K562 (cell line): Measurements from ENCODE around the gene ATG13. TPM values are rescaled to one million over a fixed set of nuclear protein-coding genes. Genes with fewer than 3 reads are reported as not detected.

Experiments
- ATAC-seq: fragments of 200-7000 bp; cut with Tn5 transposase; 3 replicates; pipeline ENCODE4 v1.9.1; 2020; ENCODE audit warnings: moderate library complexity
- BruUV-seq: library from RNA; stranded (reverse); fragments of 400-500 nt; replicated peaks from 2 replicates; lab custom pipeline; 2021; lab: Mats Ljungman, UMichigan
- CTCF ChIA-PET: fragments of 300-600 bp; formaldehyde crosslinking; extraction: SDS; loops from one replicate; lab custom pipeline; 2021; ENCODE audit warnings: low intra/inter-chr PET ratio; lab: Yijun Ruan, JAX
- POLR2A ChIA-PET: fragments of 300-600, 350-650 bp; sonication (Branson Sonifier 250); formaldehyde crosslinking; extraction: SDS; loops from one replicate; lab custom pipeline; 2021; ENCODE audit warnings: antibody characterized with exemption, inconsistent platforms; lab: Yijun Ruan, JAX
- DNase-seq, 4 experiments: peaks; one replicate each; pipeline versions ENCODE4 v3.0.0 to v3.0.0-alpha.2; 2011 to 2018; ENCODE audit warnings: low spot score in 3 of 4, mixed read lengths in 3 of 4; ENCODE audit errors: extremely low read depth in 1 of 4
- FAIRE-seq: peaks from 2 replicates; lab custom pipeline; 2011; peaks lifted over from hg19 to GRCh38; lab: Jason Lieb, UNC
- H2AFZ ChIP-seq: 2 replicates; pipeline ENCODE4 v1.6.0; 2011; ENCODE audit warnings: low read depth, low read length, control low read depth, inconsistent platforms
- H3K27ac ChIP-seq: fragments of 200-600 bp; 3 replicates; pipeline ENCODE4 v1.8.0; 2011; ENCODE audit warnings: low read depth, mild to moderate bottlenecking, control low read depth, inconsistent platforms, low read length, moderate library complexity, mixed read lengths; ENCODE audit errors: extremely low read depth
- H3K27me3 ChIP-seq, 2 experiments: fragments of 300-600 bp in 1 of 2; 2 replicates in 1 of 2; 3 replicates in 1 of 2; pipeline versions ENCODE4 v1.6.0 to v1.8.0; 2011; ENCODE audit warnings: inconsistent platforms in 2 of 2, low read length in 2 of 2, mild to moderate bottlenecking in 1 of 2, mixed read lengths in 1 of 2, moderate library complexity in 1 of 2; ENCODE audit not compliant: control insufficient read depth in 2 of 2, insufficient read depth in 2 of 2
- H3K36me3 ChIP-seq: fragments of 300-600 bp; 3 replicates; pipeline ENCODE4 v1.8.0; 2011; ENCODE audit warnings: mild to moderate bottlenecking, low read length, inconsistent platforms; ENCODE audit not compliant: control insufficient read depth, insufficient read depth
- H3K4me1 ChIP-seq, 2 experiments: fragments of 200-600 bp in 1 of 2; replicated peaks in 1 of 2; 2 replicates in 1 of 2; 3 replicates in 1 of 2; pipeline versions ENCODE4 v1.5.1 to v1.8.0; 2011; ENCODE audit warnings: inconsistent platforms in 2 of 2, low read length in 2 of 2, mild to moderate bottlenecking in 1 of 2, mixed read lengths in 1 of 2, moderate library complexity in 1 of 2; ENCODE audit not compliant: control insufficient read depth in 2 of 2, insufficient read depth in 2 of 2
- H3K4me2 ChIP-seq: 2 replicates; pipeline ENCODE4 v1.6.1; 2011; ENCODE audit warnings: low read length, control low read depth, inconsistent platforms, mixed read lengths; ENCODE audit not compliant: insufficient read depth
- H3K4me3 ChIP-seq: fragments of 200-600 bp; sonication (generic), shearing (Covaris generic); 2 replicates; pipeline ENCODE4 v1.5.1; 2016; ENCODE audit warnings: control low read depth, inconsistent platforms
- H3K79me2 ChIP-seq: fragments of 200-600 bp; 3 replicates; pipeline ENCODE4 v1.8.0; 2011; ENCODE audit warnings: low read length, inconsistent platforms; ENCODE audit not compliant: control insufficient read depth, insufficient read depth
- H3K9ac ChIP-seq, 2 experiments: 2 replicates each; pipeline versions ENCODE4 v1.6.0 to v1.6.1; 2011; ENCODE audit warnings: low read depth in 2 of 2, low read length in 2 of 2, control low read depth in 1 of 2, inconsistent platforms in 1 of 2, mild to moderate bottlenecking in 1 of 2, mixed read lengths in 1 of 2; ENCODE audit not compliant: insufficient read depth in 1 of 2
- H3K9me1 ChIP-seq: one replicate; pipeline ENCODE4 v1.6.0; 2011; ENCODE audit warnings: inconsistent platforms, mild to moderate bottlenecking, low read length, moderate library complexity; ENCODE audit not compliant: control insufficient read depth, insufficient read depth
- H3K9me3 ChIP-seq: replicated peaks from 2 replicates; pipeline ENCODE4 v1.5.1; 2011; ENCODE audit warnings: low read depth, low read length, inconsistent platforms; ENCODE audit not compliant: control insufficient read depth, insufficient read depth
- H4K20me1 ChIP-seq: replicated peaks from 2 replicates; pipeline ENCODE4 v1.6.1; 2011; ENCODE audit warnings: low read length, inconsistent platforms, mixed read lengths; ENCODE audit not compliant: control insufficient read depth, insufficient read depth
- ARNT ChIP-seq, 2 experiments: fragments of 450-650 bp; IDR thresholded peaks; 2 replicates each; pipeline ENCODE4 v1.6.1; 2016; ENCODE audit warnings: mild to moderate bottlenecking in 1 of 2
- E2F4 ChIP-seq: sonication (generic); formaldehyde crosslinking; IDR thresholded peaks from 2 replicates; pipeline ENCODE4 v1.8.0; 2022; ENCODE audit warnings: mild to moderate bottlenecking, low read depth, missing genetic modification reagents
- EGR1 ChIP-seq: fragments of 450-650 bp; conservative IDR thresholded peaks from 2 replicates; pipeline ENCODE4 v1.6.1; 2017; ENCODE audit warnings: mild to moderate bottlenecking
- ERF ChIP-seq: fragments of 450-650 bp; formaldehyde crosslinking; IDR thresholded peaks from 2 replicates; pipeline ENCODE4 v1.4.0; 2020; ENCODE audit warnings: mild to moderate bottlenecking, mixed read lengths
- NCOA6 ChIP-seq: fragments of 450-650 bp; IDR thresholded peaks from 2 replicates; pipeline ENCODE4 v1.6.1; 2017; ENCODE audit warnings: mild to moderate bottlenecking
- PHF8 ChIP-seq: fragments of 200-600 bp; sonication (generic); IDR thresholded peaks from 2 replicates; pipeline ENCODE4 v1.6.1; 2012; ENCODE audit warnings: mixed run types, mild to moderate bottlenecking, inconsistent platforms, low read length, moderate library complexity, borderline replicate concordance
- PML ChIP-seq: IDR thresholded peaks from 2 replicates; pipeline ENCODE4 v1.6.1; 2012; ENCODE audit warnings: low read length, inconsistent platforms
- PTRF ChIP-seq: fragments of 450-650 bp; IDR thresholded peaks from 2 replicates; pipeline ENCODE4 v1.6.1; 2016; ENCODE audit warnings: mild to moderate bottlenecking, missing genetic modification characterization, missing compliant biosample characterization
- PTTG1 ChIP-seq: fragments of 450-650 bp; IDR thresholded peaks from 2 replicates; pipeline ENCODE4 v1.6.1; 2016; ENCODE audit warnings: low read depth, mild to moderate bottlenecking, missing genetic modification characterization, missing compliant biosample characterization
- THAP12 ChIP-seq: fragments of 250-450 bp; sonication (Bioruptor Pico); IDR thresholded peaks from 2 replicates; pipeline ENCODE4 v1.9.0; 2021; ENCODE audit warnings: mild to moderate bottlenecking, inconsistent platforms
- ZBTB43 ChIP-seq: sonication (generic); formaldehyde crosslinking; IDR thresholded peaks from 2 replicates; pipeline ENCODE4 v1.8.0; 2023; ENCODE audit warnings: mild to moderate bottlenecking, missing genetic modification reagents
- ZKSCAN3 ChIP-seq: fragments of 250-450 bp; sonication (Bioruptor Pico); IDR thresholded peaks from 2 replicates; pipeline ENCODE4 v1.4.0; 2020
- ZNF184 ChIP-seq: sonication (generic); formaldehyde crosslinking; IDR thresholded peaks from 2 replicates; pipeline ENCODE4 v1.5.0; 2020; ENCODE audit warnings: missing genetic modification reagents
- ZNF609 ChIP-seq: sonication (generic); formaldehyde crosslinking; IDR thresholded peaks from 2 replicates; pipeline ENCODE4 v1.8.1; 2023; ENCODE audit warnings: missing genetic modification reagents, mild to moderate bottlenecking, borderline replicate concordance
- WGBS: fragments of 100-300 bp; shearing (Covaris generic); methylation state at CpG from one replicate; pipeline ENCODE4 v1.1.6; 2016; ENCODE audit warnings: low coverage, mixed read lengths; ENCODE audit not compliant: insufficient coverage; ENCODE audit errors: missing lambda C conversion rate; 5-methylcytosine and 5-hydroxymethylcytosine counted together
- in situ Hi-C: fragments of 300-500 bp; cut with MboI; formaldehyde crosslinking; loops from 4 replicates; pipeline ENCODE4 v1.15.0; 2018; ENCODE audit warnings: inconsistent platforms, mixed read lengths
- intact Hi-C: fragments of 100-400 bp; cut with micrococcal nuclease; formaldehyde crosslinking; loops from 2 replicates; pipeline ENCODE4 v1.14.2; 2022
- polyA plus RNA-seq, 8 experiments: library from polyadenylated mRNA; depleted of rRNA in 4 of 8; stranded (reverse) in 5 of 8; unstranded in 3 of 8; fragments of >200 nt; fragmentation: Nextera tagmentation in 2 of 8; fragmentation: Illumina TruSeq in 1 of 8; extraction: Ambion mirVana in 2 of 8; extraction: Trizol in 1 of 8; gene quantifications; 2 replicates each; pipeline versions ENCODE4 v1.2.1 to v1.2.3, GENCODE V29; 2011 to 2014; ENCODE audit warnings: inconsistent platforms in 1 of 8, missing spikeins in 1 of 8
- total RNA-seq, 7 experiments: library from RNA; depleted of rRNA in 6 of 7; stranded (reverse); fragments of >200 nt in 6 of 7; fragmentation: Illumina TruSeq in 2 of 7; extraction: Trizol in 2 of 7; gene quantifications; 2 replicates each; pipeline versions ENCODE4 v1.2.1 to v1.2.3, GENCODE V29; 2011 to 2021; ENCODE audit warnings: low replicate concordance in 1 of 7

Gene ATG13
- total and polyA plus RNA-seq, 9 of the 15 experiments (the other 6 are each of a cell fraction or from before 2014, with no cell fraction given), result 13.1 to 61.5 (median 36.5) TPM

GRCh38 chr11:46625406-46625805, 8.1 kb downstream of the ATG13 start:
- Histone ChIP-seq H3K9me1 (no peaks in the 10 kb centered on the region), H3K4me2 (no peak overlapping the region), H3K79me2 (peaks cover 13% of the 10 kb centered on the region; the same call in 1 of the 3 replicates), H3K27ac (no peak overlapping the region), H3K27me3 (no peaks in the 10 kb centered on the region), H3K36me3 (peaks cover 44% of the 10 kb centered on the region), H2AFZ (no peak overlapping the region), H4K20me1 (no peaks in the 10 kb centered on the region), H3K9me3 (no peaks in the 10 kb centered on the region), H3K4me3 (no peak overlapping the region), H3K4me1 (no peaks in the 10 kb centered on the region), H3K9ac (no peak overlapping the region)
- ChIA-PET CTCF (no interaction called here), POLR2A (interaction anchor here (0.7 to 1.2 kb wide), 2 partner anchors 12 to 24 kb away, joined by 4 read pairs; no protein-coding TSS in a partner anchor)
- intact Hi-C loops, result no loop called here
- no TSS peak for BruUV-seq
- in situ Hi-C loops, result no loop called here
- ATAC-seq (no peak), DNase-seq (no peak), FAIRE-seq (no peak)
- WGBS, result 79% methylated on average over 3 of the region's 3 CpGs
- TF ChIP-seq PTRF (tag) (no peak), PML (no peak), ERF (CRISPR knock-in tag) (no peak), PTTG1 (tag) (no peak), PHF8 (no peak), ZKSCAN3 (CRISPR knock-in tag) (no peak), ARNT (IDR thresholded peaks at IDR 0.05) (no peak), THAP12 (CRISPR knock-in tag) (no peak), NCOA6 (no peak), ZNF184 (no peak), E2F4 (CRISPR knock-in tag) (no peak), EGR1 (no peak), ZNF609 (no peak), ZBTB43 (CRISPR knock-in tag) (no peak)
